H1 (cell line): ENCODE measurements around the gene ZBTB1. TPM values are rescaled to one million over a fixed set of nuclear protein-coding genes. Genes with fewer than 3 reads are reported as not detected.

Experiments
- CTCF ChIA-PET: fragments of 300-600 bp; sonication (Branson Sonifier 250); formaldehyde crosslinking; loops from one replicate; lab custom pipeline; 2021; ENCODE audit not compliant: partially characterized antibody; lab: Charles Lee
- POLR2A ChIA-PET: fragments of 300-600 bp; sonication (Branson Sonifier 250); formaldehyde crosslinking; loops from one replicate; lab custom pipeline; 2021; ENCODE audit warnings: inconsistent platforms; ENCODE audit not compliant: partially characterized antibody; lab: Charles Lee
- DNase-seq, 2 experiments: peaks; one replicate each; pipeline versions ENCODE4 v3.0.0 to v3.0.0-alpha.2; 2010 to 2022; ENCODE audit warnings: low spot score in 2 of 2, low read depth in 1 of 2, mixed read lengths in 1 of 2
- FAIRE-seq: peaks from 2 replicates; lab custom pipeline; 2011; peaks lifted over from hg19 to GRCh38; lab: Jason Lieb, UNC
- H2AFZ ChIP-seq: 2 replicates; pipeline ENCODE4 v1.8.1; 2012; ENCODE audit warnings: low read length, inconsistent platforms
- H2AK5ac ChIP-seq: 2 replicates; pipeline ENCODE4 v1.6.1; 2013; ENCODE audit warnings: low read depth, low read length
- H2BK120ac ChIP-seq: replicated peaks from 2 replicates; pipeline ENCODE3; 2013; ENCODE audit warnings: low read depth, low read length, inconsistent platforms
- H2BK12ac ChIP-seq: 2 replicates; pipeline ENCODE4 v1.6.1; 2013; ENCODE audit warnings: low read depth, low read length
- H2BK15ac ChIP-seq: 2 replicates; pipeline ENCODE4 v1.6.1; 2013; ENCODE audit warnings: low read length
- H2BK20ac ChIP-seq: 2 replicates; pipeline ENCODE4 v1.6.1; 2013; ENCODE audit warnings: low read length
- H2BK5ac ChIP-seq: 2 replicates; pipeline ENCODE4 v1.6.1; 2013; ENCODE audit warnings: low read depth, low read length
- H3K14ac ChIP-seq: 2 replicates; pipeline ENCODE4 v1.6.1; 2013; ENCODE audit warnings: inconsistent platforms; ENCODE audit not compliant: insufficient read length
- H3K18ac ChIP-seq: 2 replicates; pipeline ENCODE4 v1.6.1; 2013; ENCODE audit warnings: low read length; ENCODE audit errors: extremely low read depth
- H3K23ac ChIP-seq: 2 replicates; pipeline ENCODE4 v1.6.1; 2013; ENCODE audit warnings: inconsistent platforms; ENCODE audit not compliant: insufficient read length
- H3K23me2 ChIP-seq: 2 replicates; pipeline ENCODE4 v1.6.1; 2013; ENCODE audit warnings: low read depth, low read length
- H3K27ac ChIP-seq: 2 replicates; pipeline ENCODE4 v1.6.1; 2011; ENCODE audit warnings: low read depth, low read length, inconsistent platforms
- H3K27me3 ChIP-seq, 4 experiments: replicated peaks in 1 of 4; 1 replicate in 1 of 4; 2 replicates in 3 of 4; pipeline versions ENCODE4 v1.6.1 to v1.8.1; 2011 to 2013; ENCODE audit warnings: low read length in 3 of 4, mild to moderate bottlenecking in 3 of 4, inconsistent platforms in 2 of 4, mixed read lengths in 2 of 4, moderate library complexity in 1 of 4; ENCODE audit not compliant: control insufficient read depth in 3 of 4, insufficient read depth in 3 of 4; ENCODE audit errors: extremely low read depth in 1 of 4
- H3K36me3 ChIP-seq, 4 experiments: 2 replicates each; pipeline versions ENCODE4 v1.6.1 to v1.8.1; 2011 to 2013; ENCODE audit warnings: mild to moderate bottlenecking in 4 of 4, low read length in 3 of 4, moderate library complexity in 2 of 4, control low read depth in 1 of 4, inconsistent platforms in 1 of 4; ENCODE audit not compliant: insufficient read depth in 4 of 4, control insufficient read depth in 2 of 4
- H3K4ac ChIP-seq: replicated peaks from 2 replicates; pipeline ENCODE3; 2013; ENCODE audit warnings: low read length, low read depth, mixed read lengths, inconsistent platforms; ENCODE audit not compliant: insufficient read length
- H3K4me1 ChIP-seq, 4 experiments: replicated peaks in 1 of 4; 1 replicate in 1 of 4; 2 replicates in 3 of 4; pipeline versions ENCODE4 v1.6.1 to v1.8.1; 2011 to 2013; ENCODE audit warnings: low read length in 3 of 4, inconsistent platforms in 2 of 4, mixed read lengths in 1 of 4; ENCODE audit not compliant: insufficient read depth in 4 of 4, control insufficient read depth in 3 of 4
- H3K4me2 ChIP-seq, 2 experiments: 2 replicates each; pipeline versions ENCODE4 v1.6.1 to v1.8.1; 2011 to 2013; ENCODE audit warnings: low read depth in 2 of 2, low read length in 2 of 2, control low read depth in 1 of 2, inconsistent platforms in 1 of 2, mild to moderate bottlenecking in 1 of 2; ENCODE audit not compliant: insufficient read depth in 1 of 2
- H3K4me3 ChIP-seq, 4 experiments: fragments of 200-600, 300-600 bp in 1 of 4; sonication (generic), shearing (Covaris generic), sonication (Bioruptor Twin) in 1 of 4; 2 replicates each; pipeline versions ENCODE4 v1.5.1 to v1.8.1; 2011 to 2016; ENCODE audit warnings: low read length in 4 of 4, low read depth in 3 of 4, control low read depth in 2 of 4, inconsistent platforms in 2 of 4, mild to moderate bottlenecking in 2 of 4, mixed read lengths in 1 of 4, moderate library complexity in 1 of 4; ENCODE audit not compliant: insufficient read depth in 2 of 4; ENCODE audit errors: extremely low read depth in 1 of 4
- H3K56ac ChIP-seq: replicated peaks from 2 replicates; pipeline ENCODE3; 2013; ENCODE audit warnings: low read depth, mild to moderate bottlenecking, mixed read lengths, low read length, inconsistent platforms; ENCODE audit not compliant: insufficient read length
- H3K79me1 ChIP-seq: 2 replicates; pipeline ENCODE4 v1.6.1; 2013; ENCODE audit warnings: low read depth, low read length, control low read depth
- H3K79me2 ChIP-seq, 2 experiments: 2 replicates each; pipeline versions ENCODE4 v1.6.1 to v1.8.1; 2012 to 2013; ENCODE audit warnings: low read length in 2 of 2, mild to moderate bottlenecking in 2 of 2, inconsistent platforms in 1 of 2; ENCODE audit not compliant: insufficient read depth in 2 of 2, control insufficient read depth in 1 of 2
- H3K9ac ChIP-seq, 4 experiments: replicated peaks in 1 of 4; 1 replicate in 1 of 4; 2 replicates in 3 of 4; pipeline versions ENCODE4 v1.6.1 to v1.8.1; 2011 to 2013; ENCODE audit warnings: low read depth in 3 of 4, low read length in 3 of 4, control low read depth in 2 of 4, mild to moderate bottlenecking in 2 of 4, moderate library complexity in 2 of 4, inconsistent platforms in 1 of 4; ENCODE audit errors: extremely low read depth in 1 of 4
- H3K9me3 ChIP-seq, 2 experiments: 2 replicates each; pipeline versions ENCODE4 v1.6.1 to v1.8.1; 2012 to 2013; ENCODE audit warnings: mild to moderate bottlenecking in 2 of 2, moderate library complexity in 2 of 2, control low read depth in 1 of 2, inconsistent platforms in 1 of 2, low read depth in 1 of 2, low read length in 1 of 2, mixed read lengths in 1 of 2; ENCODE audit not compliant: insufficient read depth in 2 of 2
- H4K20me1 ChIP-seq, 2 experiments: replicated peaks in 1 of 2; 2 replicates each; pipeline versions ENCODE3 to v1.8.1; 2011 to 2013; ENCODE audit warnings: inconsistent platforms in 2 of 2, low read length in 2 of 2, mild to moderate bottlenecking in 1 of 2; ENCODE audit not compliant: insufficient read depth in 2 of 2, control insufficient read depth in 1 of 2
- H4K5ac ChIP-seq: 2 replicates; pipeline ENCODE4 v1.6.1; 2013; ENCODE audit warnings: low read length, low read depth, mixed read lengths, inconsistent platforms; ENCODE audit not compliant: insufficient read length
- H4K8ac ChIP-seq: 2 replicates; pipeline ENCODE4 v1.8.0; 2013; ENCODE audit warnings: mild to moderate bottlenecking, moderate library complexity, low read length, inconsistent platforms; ENCODE audit not compliant: insufficient read depth; ENCODE audit errors: extremely low read depth
- H4K91ac ChIP-seq: replicated peaks from 2 replicates; pipeline ENCODE3; 2013; ENCODE audit warnings: low read length, mixed read lengths, inconsistent platforms; ENCODE audit not compliant: insufficient read length
- WGBS, 2 experiments: shearing (Covaris generic) in 1 of 2; methylation state at CpG; one replicate each; pipeline versions ENCODE4 v1.1.6 to v1.1.7; 2013 to 2015; ENCODE audit warnings: low lambda C conversion rate in 2 of 2, mixed read lengths in 2 of 2, inconsistent platforms in 1 of 2, low coverage in 1 of 2, missing lambda C conversion rate in 1 of 2; ENCODE audit not compliant: insufficient replicate concordance in 2 of 2, insufficient coverage in 1 of 2, insufficient read length in 1 of 2; ENCODE audit errors: extremely low coverage in 1 of 2, missing lambda C conversion rate in 1 of 2; 5-methylcytosine and 5-hydroxymethylcytosine counted together
- polyA plus RNA-seq, 7 experiments: library from polyadenylated mRNA; depleted of rRNA in 3 of 7; stranded (reverse) in 5 of 7; unstranded in 2 of 7; fragments of >200 nt in 5 of 7; fragments of 200-250 nt in 2 of 7; gene quantifications; 1 replicate in 5 of 7; 2 replicates in 1 of 7; 4 replicates in 1 of 7; pipeline versions ENCODE4 v1.2.1 to v1.2.3, GENCODE V29; 2011 to 2013; ENCODE audit warnings: missing spikeins in 2 of 7, mixed read lengths in 2 of 7
- total RNA-seq: library from RNA; stranded (reverse); fragmentation: NEBNext Ultra II Directional; extraction: Animal tissue kit (Norgen Biotek cat#: 25700); gene quantifications from 2 replicates; pipeline ENCODE4 v1.2.1, GENCODE V29; 2021

ZBTB1 gene
- total and polyA plus RNA-seq, 2 of the 8 experiments (the other 6 are each of a cell fraction or from before 2014, with no cell fraction given), result 13.6 to 27.5 TPM

DNA sequence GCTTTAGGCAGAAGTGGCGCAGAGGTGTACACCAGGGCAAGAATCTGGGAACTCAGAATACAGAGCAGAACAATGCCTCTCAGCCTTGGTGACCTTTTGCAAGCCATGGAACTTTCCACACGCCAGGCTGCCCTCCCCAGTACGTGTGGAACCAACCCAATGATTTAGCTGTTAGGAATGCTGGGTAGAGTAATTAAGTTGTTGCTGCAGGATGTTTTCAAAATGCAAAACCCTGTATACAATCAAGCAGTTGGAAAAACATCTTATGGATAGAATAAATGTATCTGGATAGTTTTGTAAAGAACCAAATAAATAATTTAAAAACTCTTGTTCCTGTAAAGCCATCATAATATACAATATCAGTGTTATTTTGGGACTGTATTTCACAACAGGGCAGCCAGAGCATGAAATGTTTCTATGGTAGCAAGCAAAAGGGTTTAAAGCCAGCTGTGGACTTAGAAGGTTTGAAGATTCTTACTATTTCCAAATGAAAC, 64.6 kb downstream of the ZBTB1 start:
- H3K4me2 ChIP-seq, result no peak overlapping the region
- no peak overlapping the region for H4K5ac ChIP-seq
- H2BK15ac ChIP-seq, result no peak overlapping the region
- no peaks in the 10 kb centered on the region for H3K79me1 ChIP-seq
- no peak overlapping the region for H2AK5ac ChIP-seq
- H2AFZ ChIP-seq, result no peak overlapping the region
- FAIRE-seq, result no peak
- H2BK5ac ChIP-seq, result no peak overlapping the region
- H3K18ac ChIP-seq, result no peak overlapping the region
- no peak overlapping the region for H3K23ac ChIP-seq
- no peak overlapping the region for H2BK120ac ChIP-seq
- no peak overlapping the region for H4K8ac ChIP-seq
- H3K36me3 ChIP-seq, result no peaks in the 10 kb centered on the region
- no peaks in the 10 kb centered on the region for H3K9me3 ChIP-seq
- peaks cover 3 to 10% (median 7%) of the 10 kb centered on the region in 4 experiments; a peak in 6 of 7 replicates for H3K4me1 ChIP-seq
- no peak for DNase-seq
- no peaks in the 10 kb centered on the region for H3K23me2 ChIP-seq
- H3K56ac ChIP-seq, result no peak overlapping the region
- H3K4me3 ChIP-seq, result no peak overlapping the region
- H2BK12ac ChIP-seq, result no peak overlapping the region; the same call in 1 of the 2 replicates
- H4K91ac ChIP-seq, result no peak overlapping the region
- no peak overlapping the region for H2BK20ac ChIP-seq
- no peaks in the 10 kb centered on the region for H3K27me3 ChIP-seq
- H3K4ac ChIP-seq, result no peak overlapping the region
- H4K20me1 ChIP-seq, result no peaks in the 10 kb centered on the region
- 77% methylated on average over 3 of the region's 3 CpGs; no CpG with 5 or more reads in 1 of the 2 experiments for WGBS, 2 experiments
- no peak overlapping the region for H3K14ac ChIP-seq
- ChIA-PET CTCF (interaction anchor here (0.9 kb wide), 1 partner anchor 67 kb away, joined by 3 read pairs; no protein-coding TSS in a partner anchor), POLR2A (interaction anchor here (1.0 to 1.4 kb wide), 2 partner anchors 29 to 65 kb away, joined by 3 read pairs; partner anchors contain the start of genes HSPA2 and ZBTB1)
- no peaks in the 10 kb centered on the region for H3K79me2 ChIP-seq
- no peak overlapping the region for H3K27ac ChIP-seq
- no peak overlapping the region for H3K9ac ChIP-seq
